Muscle layer of duodenum (tissue), 2 donors: ENCODE results near the gene CEBPG.

Experiments
- H3K27ac ChIP-seq: one replicate; pipeline ENCODE4 v1.7.0; 2013; ENCODE audit warnings: mild to moderate bottlenecking, low read length
- H3K27me3 ChIP-seq: one replicate; pipeline ENCODE4 v1.7.0; 2013; ENCODE audit warnings: low read depth, mild to moderate bottlenecking, control low read depth, low read length
- H3K36me3 ChIP-seq, 2 donors: one replicate each; pipeline ENCODE4 v1.7.0; 2013; ENCODE audit warnings: low read length in 2 of 2, control low read depth in 1 of 2, mild to moderate bottlenecking in 1 of 2; ENCODE audit not compliant: insufficient read depth in 2 of 2, control insufficient read depth in 1 of 2
- H3K4me1 ChIP-seq, 2 donors: one replicate each; pipeline ENCODE4 v1.7.0; 2013; ENCODE audit warnings: low read length in 2 of 2, mild to moderate bottlenecking in 2 of 2, control low read depth in 1 of 2, moderate library complexity in 1 of 2; ENCODE audit not compliant: insufficient read depth in 2 of 2, control insufficient read depth in 1 of 2
- H3K4me3 ChIP-seq, 2 donors: one replicate each; pipeline ENCODE4 v1.7.0; 2013; ENCODE audit warnings: low read length in 2 of 2, low read depth in 1 of 2, mild to moderate bottlenecking in 1 of 2
- H3K9me3 ChIP-seq, 2 donors: one replicate each; pipeline ENCODE4 v1.7.0; 2013; ENCODE audit warnings: low read length in 2 of 2, control low read depth in 1 of 2, mild to moderate bottlenecking in 1 of 2; ENCODE audit not compliant: control insufficient read depth in 1 of 2
- donor health status: healthy.

Gene CEBPG

GRCh38 chr19:33391631-33392249, 18.2 kb downstream of the CEBPG start:
- Histone ChIP-seq H3K4me3 (no peak overlapping the region), H3K4me1 (peaks cover 6 to 75% of the 10 kb centered on the region in 2 donors), H3K9me3 (no peaks in the 10 kb centered on the region), H3K36me3 (peaks cover 0 to 14% of the 10 kb centered on the region in 2 donors), H3K27me3 (no peaks in the 10 kb centered on the region), H3K27ac (no peak overlapping the region)

DNA sequence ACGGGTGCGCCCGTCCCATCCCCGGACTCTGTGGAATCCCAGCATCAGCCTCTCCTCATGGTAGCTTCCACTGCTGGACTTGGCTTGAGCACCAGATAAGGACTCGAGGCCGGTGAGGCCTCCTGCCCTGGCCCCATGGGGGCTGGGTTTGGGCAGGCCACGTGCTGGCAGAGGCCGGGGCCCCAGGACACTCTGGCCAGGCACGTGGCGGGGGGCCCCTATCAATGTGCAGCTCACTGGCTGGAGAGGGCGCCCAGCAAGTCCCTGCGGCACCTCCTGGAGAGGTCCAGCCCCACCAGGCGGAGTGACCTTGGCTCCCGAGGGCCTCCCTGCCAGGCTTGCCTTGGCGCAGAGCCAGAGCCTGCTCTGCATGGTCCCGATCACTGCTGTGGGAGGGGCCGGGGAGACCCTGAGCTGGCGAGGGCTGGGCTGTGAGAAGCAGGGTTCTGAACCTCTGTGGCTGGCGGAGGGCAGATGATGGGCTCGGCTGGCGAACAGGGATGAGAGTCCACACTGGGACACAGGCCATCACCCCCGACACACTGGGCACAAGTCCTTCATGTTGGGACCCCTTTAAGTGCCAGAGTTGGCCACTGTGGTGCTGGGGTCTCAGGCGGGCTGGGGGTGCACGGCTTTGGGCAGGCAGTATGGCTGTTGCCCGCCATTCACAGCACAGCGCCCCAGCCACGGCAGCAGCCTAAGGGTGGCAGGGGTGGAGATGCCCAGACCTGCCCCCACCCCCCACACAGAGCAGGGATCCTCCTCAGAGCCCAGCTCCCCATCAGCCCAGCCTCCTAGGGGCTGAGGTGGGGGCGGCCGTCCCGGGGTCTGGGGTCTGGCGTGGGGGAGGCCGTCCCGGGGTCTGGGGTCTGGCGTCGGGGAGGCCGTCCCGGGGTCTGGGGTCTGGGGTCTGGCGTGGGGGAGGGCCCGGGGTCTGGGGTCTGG, 19.1 kb downstream of the CEBPG start:
- H3K36me3 ChIP-seq = peaks cover 0 to 6% of the 10 kb centered on the region in 2 donors
- H3K9me3 ChIP-seq = no peaks in the 10 kb centered on the region
- no peak overlapping the region for H3K27ac ChIP-seq
- peaks cover 6 to 75% of the 10 kb centered on the region in 2 donors for H3K4me1 ChIP-seq
- no peaks in the 10 kb centered on the region for H3K27me3 ChIP-seq
- H3K4me3 ChIP-seq = no peak overlapping the region

GRCh38 chr19:33393286-33394005, 19.9 kb downstream of the CEBPG start:
- Histone ChIP-seq H3K27ac (no peak overlapping the region), H3K4me1 (peaks cover 6 to 70% of the 10 kb centered on the region in 2 donors), H3K36me3 (no peaks in the 10 kb centered on the region)

GRCh38 chr19:33394006-33394722, 20.7 kb downstream of the CEBPG start:
- Histone ChIP-seq H3K27me3 (no peaks in the 10 kb centered on the region), H3K27ac (no peak overlapping the region), H3K4me3 (no peak overlapping the region), H3K9me3 (no peaks in the 10 kb centered on the region), H3K4me1 (peaks cover 6 to 64% of the 10 kb centered on the region in 2 donors), H3K36me3 (no peaks in the 10 kb centered on the region)

More at GRCh38 chr19:33393286-33394005, 19.9 kb downstream of the CEBPG start:
- Histone ChIP-seq H3K27me3 (no peaks in the 10 kb centered on the region), H3K4me3 (no peak overlapping the region), H3K9me3 (no peaks in the 10 kb centered on the region)

DNA sequence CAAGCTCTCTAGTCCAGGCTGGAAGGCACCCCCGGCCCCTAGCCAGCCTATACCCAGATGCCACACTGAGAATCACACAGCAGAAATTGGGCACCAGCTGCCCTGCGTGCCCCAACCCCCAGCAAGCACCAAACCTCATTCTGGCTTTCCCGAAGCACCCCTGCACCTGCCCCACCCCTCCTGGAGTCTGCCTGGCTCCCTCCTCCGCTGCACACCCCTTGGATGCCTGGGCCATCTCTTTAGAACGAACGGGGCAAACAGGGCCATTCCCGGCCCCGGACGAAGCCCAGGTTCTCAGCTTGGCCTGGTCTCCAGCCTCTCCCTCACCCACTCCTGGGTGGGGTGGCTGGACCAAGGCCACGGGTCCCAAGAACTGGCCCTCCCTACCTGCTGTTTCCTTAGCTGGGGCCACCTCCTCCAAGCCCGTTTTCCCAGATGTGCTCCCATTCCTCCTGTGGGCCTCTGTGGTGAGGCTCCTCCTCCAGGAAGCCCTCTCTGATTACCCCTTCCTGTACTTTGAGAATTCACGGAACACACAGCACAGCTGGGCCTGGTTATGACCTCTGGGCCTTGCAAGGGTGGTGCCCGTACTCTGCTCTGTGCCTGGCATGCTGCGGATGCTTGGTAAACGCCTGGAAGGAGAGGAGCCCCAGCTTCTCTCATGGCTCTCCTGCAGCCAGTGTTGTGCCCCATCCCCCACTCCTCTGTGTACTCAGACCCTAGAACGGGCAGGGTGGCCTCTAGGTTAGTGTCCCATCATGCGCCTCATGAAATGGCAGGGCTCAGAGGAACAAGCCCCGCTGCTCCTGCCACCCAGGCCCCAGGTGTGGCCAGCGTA, 21.4 kb downstream of the CEBPG start:
- H3K27ac ChIP-seq = no peak overlapping the region
- H3K27me3 ChIP-seq = no peaks in the 10 kb centered on the region
- no peaks in the 10 kb centered on the region for H3K36me3 ChIP-seq
- no peak overlapping the region for H3K4me3 ChIP-seq
- H3K4me1 ChIP-seq = peaks cover 6 to 56% of the 10 kb centered on the region in 2 donors
- H3K9me3 ChIP-seq = no peaks in the 10 kb centered on the region

- Histone ChIP-seq H3K9me3 (no peaks in the 10 kb centered on the region), H3K27ac (no peak overlapping the region), H3K36me3 (no peaks in the 10 kb centered on the region), H3K4me1 (peaks cover 6 to 47% of the 10 kb centered on the region in 2 donors), H3K4me3 (no peak overlapping the region), H3K27me3 (no peaks in the 10 kb centered on the region)
Measured at GRCh38 chr19:33395561-33396550, 22.3 kb downstream of the CEBPG start.

- Histone ChIP-seq H3K27ac (no peak overlapping the region), H3K27me3 (no peaks in the 10 kb centered on the region), H3K4me3 (no peak overlapping the region), H3K4me1 (peaks cover 2 to 39% of the 10 kb centered on the region in 2 donors), H3K9me3 (no peaks in the 10 kb centered on the region), H3K36me3 (peaks cover 0 to 6% of the 10 kb centered on the region in 2 donors)
Measured at GRCh38 chr19:33396701-33397535, 23.4 kb downstream of the CEBPG start.

DNA sequence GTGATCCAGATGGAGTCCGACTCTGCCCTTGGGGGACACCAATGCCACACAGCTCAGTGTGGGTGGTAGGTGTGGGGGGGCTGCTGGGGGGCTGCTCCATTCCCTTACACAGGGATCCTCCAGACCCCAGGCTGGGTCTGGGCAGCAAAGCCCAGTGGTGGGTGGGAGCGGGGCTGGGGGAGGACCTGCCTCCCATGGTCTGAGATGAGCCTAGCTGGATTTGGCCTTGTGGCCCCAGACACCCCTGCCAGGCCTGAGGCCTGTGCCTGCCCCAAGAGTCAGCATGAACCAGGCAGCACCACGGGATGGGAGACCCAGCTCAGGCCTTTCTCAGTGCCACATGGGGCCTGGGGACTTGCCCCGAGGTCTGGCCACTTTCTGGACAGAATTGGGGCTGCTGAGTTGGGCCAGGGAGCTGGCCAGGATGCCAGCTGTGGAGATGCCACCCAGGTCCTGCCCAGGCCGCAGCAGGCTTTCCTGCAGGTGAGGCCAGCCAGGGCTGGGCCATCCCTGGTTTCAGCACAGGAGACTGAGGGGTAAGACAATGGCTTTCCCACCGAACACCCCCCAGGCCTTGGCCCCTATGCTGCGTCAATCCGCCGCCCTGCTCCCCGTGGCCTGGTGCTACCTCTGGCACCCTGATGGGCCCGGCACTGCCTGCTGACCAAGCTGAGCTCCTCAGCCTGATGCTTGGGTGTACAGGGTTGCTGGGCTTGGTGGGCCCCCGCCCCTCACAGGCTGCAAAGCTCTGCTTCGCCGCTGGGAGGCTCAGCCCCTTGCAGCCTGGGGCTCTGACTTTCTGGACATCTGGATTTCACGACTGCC, 24.2 kb downstream of the CEBPG start:
- no peaks in the 10 kb centered on the region for H3K27me3 ChIP-seq
- no peak overlapping the region for H3K4me3 ChIP-seq
- no peaks in the 10 kb centered on the region for H3K9me3 ChIP-seq
- H3K36me3 ChIP-seq = peaks cover 0 to 6% of the 10 kb centered on the region in 2 donors
- H3K27ac ChIP-seq = no peak overlapping the region
- H3K4me1 ChIP-seq = peaks cover 0 to 30% of the 10 kb centered on the region in 2 donors
